ENCODE results near the gene ANKRD39. TPM values are rescaled to one million over a fixed set of nuclear protein-coding genes. Genes with fewer than 3 reads are reported as not detected.

ANKRD39 gene
- total and polyA plus RNA-seq, 2 experiments from 2014 or later, result 17.5 to 32.0 TPM

DNA sequence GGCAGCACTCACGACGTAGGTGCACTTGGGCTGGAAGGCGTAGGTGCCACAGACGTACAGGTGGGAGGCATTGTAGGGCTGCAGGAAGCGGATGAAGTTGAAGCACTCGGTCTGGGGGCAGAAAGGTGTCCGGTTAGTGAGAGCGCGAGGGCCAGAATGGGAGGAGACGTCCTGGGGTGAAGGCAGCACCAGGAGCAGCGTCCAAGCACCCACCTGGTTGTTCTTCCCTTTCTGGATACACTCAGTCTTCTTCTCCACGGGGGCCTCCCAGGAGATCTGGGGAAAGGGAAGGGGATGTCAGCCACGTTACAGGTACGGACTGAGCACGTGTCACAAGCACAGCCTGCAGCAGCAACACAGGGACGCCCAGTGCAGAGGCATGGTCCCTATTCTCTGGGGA is 7.8 kb upstream of the ANKRD39 start:
- Histone ChIP-seq H3K27ac (ENCODE audit: low read depth) (no peak overlapping the region), H2AFZ (no peak overlapping the region), H3K9me2 (ENCODE audit: insufficient read depth) (no peaks in the 10 kb centered on the region), H3K4me1 (ENCODE audit: insufficient read depth) (peaks cover 10% of the 10 kb centered on the region), H3K79me2 (replicated peaks; ENCODE audit: insufficient read depth) (peaks cover 36% of the 10 kb centered on the region), H3K4me2 (no peak overlapping the region), H3K27me3 (ENCODE audit: insufficient read depth) (no peaks in the 10 kb centered on the region), H3F3A (replicated peaks; ENCODE audit: low read depth) (peaks cover 9% of the 10 kb centered on the region; the same call in 1 of the 2 replicates), H3K4me3 (no peak overlapping the region), H4K20me1 (replicated peaks; ENCODE audit: insufficient read depth) (no peaks in the 10 kb centered on the region; the same call in none of the 2 replicates), H3K36me3 (ENCODE audit: insufficient read depth) (peaks cover 30% of the 10 kb centered on the region; the same call in 1 of the 2 replicates)
- no peak for DNase-seq (ENCODE audit: low spot score)
- no peak for TF ChIP-seq ETS1 (IDR thresholded peaks at IDR 0.05)
- TF ChIP-seq ZNF462 (CRISPR knock-in tag; IDR thresholded peaks at IDR 0.05), result no peak
- TF ChIP-seq NANOG (IDR thresholded peaks at IDR 0.05; ENCODE audit: borderline replicate concordance), result no peak
- TF ChIP-seq EZH2 (IDR thresholded peaks at IDR 0.05; ENCODE audit: low read depth, unreplicated experiment), result no peak
- no peak for TF ChIP-seq JUNB (IDR thresholded peaks at IDR 0.05; ENCODE audit: unreplicated experiment)
- no peak for TF ChIP-seq EZH2phosphoT487 (IDR thresholded peaks at IDR 0.05; ENCODE audit: unreplicated experiment)
- no peak for TF ChIP-seq ZNF114 (CRISPR knock-in tag; IDR thresholded peaks at IDR 0.05)
- TF ChIP-seq ZNF331 (CRISPR knock-in tag; IDR thresholded peaks at IDR 0.05; ENCODE audit: low read depth), result no peak
- TF ChIP-seq POLR2AphosphoS5 (IDR thresholded peaks at IDR 0.05; ENCODE audit: low read depth), result no peak
- TF ChIP-seq, protein P1, sequence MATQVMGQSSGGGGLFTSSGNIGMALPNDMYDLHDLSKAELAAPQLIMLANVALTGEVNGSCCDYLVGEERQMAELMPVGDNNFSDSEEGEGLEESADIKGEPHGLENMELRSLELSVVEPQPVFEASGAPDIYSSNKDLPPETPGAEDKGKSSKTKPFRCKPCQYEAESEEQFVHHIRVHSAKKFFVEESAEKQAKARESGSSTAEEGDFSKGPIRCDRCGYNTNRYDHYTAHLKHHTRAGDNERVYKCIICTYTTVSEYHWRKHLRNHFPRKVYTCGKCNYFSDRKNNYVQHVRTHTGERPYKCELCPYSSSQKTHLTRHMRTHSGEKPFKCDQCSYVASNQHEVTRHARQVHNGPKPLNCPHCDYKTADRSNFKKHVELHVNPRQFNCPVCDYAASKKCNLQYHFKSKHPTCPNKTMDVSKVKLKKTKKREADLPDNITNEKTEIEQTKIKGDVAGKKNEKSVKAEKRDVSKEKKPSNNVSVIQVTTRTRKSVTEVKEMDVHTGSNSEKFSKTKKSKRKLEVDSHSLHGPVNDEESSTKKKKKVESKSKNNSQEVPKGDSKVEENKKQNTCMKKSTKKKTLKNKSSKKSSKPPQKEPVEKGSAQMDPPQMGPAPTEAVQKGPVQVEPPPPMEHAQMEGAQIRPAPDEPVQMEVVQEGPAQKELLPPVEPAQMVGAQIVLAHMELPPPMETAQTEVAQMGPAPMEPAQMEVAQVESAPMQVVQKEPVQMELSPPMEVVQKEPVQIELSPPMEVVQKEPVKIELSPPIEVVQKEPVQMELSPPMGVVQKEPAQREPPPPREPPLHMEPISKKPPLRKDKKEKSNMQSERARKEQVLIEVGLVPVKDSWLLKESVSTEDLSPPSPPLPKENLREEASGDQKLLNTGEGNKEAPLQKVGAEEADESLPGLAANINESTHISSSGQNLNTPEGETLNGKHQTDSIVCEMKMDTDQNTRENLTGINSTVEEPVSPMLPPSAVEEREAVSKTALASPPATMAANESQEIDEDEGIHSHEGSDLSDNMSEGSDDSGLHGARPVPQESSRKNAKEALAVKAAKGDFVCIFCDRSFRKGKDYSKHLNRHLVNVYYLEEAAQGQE (IDR thresholded peaks at IDR 0.05; ENCODE audit: unreplicated experiment), result no peak
- TF ChIP-seq CREB1 (CRISPR knock-in tag; IDR thresholded peaks at IDR 0.05; ENCODE audit: low read depth), result no peak
- TF ChIP-seq STAT1 (IDR thresholded peaks at IDR 0.05; ENCODE audit: unreplicated experiment), result no peak
- TF ChIP-seq, protein P2, sequence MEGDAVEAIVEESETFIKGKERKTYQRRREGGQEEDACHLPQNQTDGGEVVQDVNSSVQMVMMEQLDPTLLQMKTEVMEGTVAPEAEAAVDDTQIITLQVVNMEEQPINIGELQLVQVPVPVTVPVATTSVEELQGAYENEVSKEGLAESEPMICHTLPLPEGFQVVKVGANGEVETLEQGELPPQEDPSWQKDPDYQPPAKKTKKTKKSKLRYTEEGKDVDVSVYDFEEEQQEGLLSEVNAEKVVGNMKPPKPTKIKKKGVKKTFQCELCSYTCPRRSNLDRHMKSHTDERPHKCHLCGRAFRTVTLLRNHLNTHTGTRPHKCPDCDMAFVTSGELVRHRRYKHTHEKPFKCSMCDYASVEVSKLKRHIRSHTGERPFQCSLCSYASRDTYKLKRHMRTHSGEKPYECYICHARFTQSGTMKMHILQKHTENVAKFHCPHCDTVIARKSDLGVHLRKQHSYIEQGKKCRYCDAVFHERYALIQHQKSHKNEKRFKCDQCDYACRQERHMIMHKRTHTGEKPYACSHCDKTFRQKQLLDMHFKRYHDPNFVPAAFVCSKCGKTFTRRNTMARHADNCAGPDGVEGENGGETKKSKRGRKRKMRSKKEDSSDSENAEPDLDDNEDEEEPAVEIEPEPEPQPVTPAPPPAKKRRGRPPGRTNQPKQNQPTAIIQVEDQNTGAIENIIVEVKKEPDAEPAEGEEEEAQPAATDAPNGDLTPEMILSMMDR (conservative IDR thresholded peaks at IDR 0.05; ENCODE audit: low read depth in 2 of 2), result no peak
- Mint-ChIP-seq H3K36me3 (ENCODE audit: low read depth) (peaks cover 63% of the 10 kb centered on the region), H3K9me3 (no peaks in the 10 kb centered on the region; the same call in 2 of the 3 replicates), H3K27ac (peak overlapping the region; percentile 59; the same call in 1 of the 2 replicates), H3K4me3 (peak overlapping the region; percentile 32; the same call in 1 of the 3 replicates), H3K27me3 (ENCODE audit: insufficient read depth, low read depth, poor library complexity) (peaks cover 14% of the 10 kb centered on the region), H3K4me1 (peaks cover 18% of the 10 kb centered on the region)
- no peak for ATAC-seq

All from GM23338 (cell line).